H1 (cell line): ENCODE measurements around the gene URB2. TPM values are rescaled to one million over a fixed set of nuclear protein-coding genes. Genes with fewer than 3 reads are reported as not detected.
"Not testable (repeated sequence)": the region's sequence is repeated elsewhere in the genome, so short reads cannot be mapped to it uniquely, and the experiment has no call there.

Experiments used
- CTCF ChIA-PET: fragments of 300-600 bp; sonication (Branson Sonifier 250); formaldehyde crosslinking; loops from one replicate; lab custom pipeline; 2021; ENCODE audit not compliant: partially characterized antibody; lab: Charles Lee
- POLR2A ChIA-PET: fragments of 300-600 bp; sonication (Branson Sonifier 250); formaldehyde crosslinking; loops from one replicate; lab custom pipeline; 2021; ENCODE audit warnings: inconsistent platforms; ENCODE audit not compliant: partially characterized antibody; lab: Charles Lee
- DNase-seq, 2 experiments: peaks; one replicate each; pipeline versions ENCODE4 v3.0.0 to v3.0.0-alpha.2; 2010 to 2022; ENCODE audit warnings: low spot score in 2 of 2, low read depth in 1 of 2, mixed read lengths in 1 of 2
- FAIRE-seq: peaks from 2 replicates; lab custom pipeline; 2011; peaks lifted over from hg19 to GRCh38; lab: Jason Lieb, UNC
- H2AFZ ChIP-seq: 2 replicates; pipeline ENCODE4 v1.8.1; 2012; ENCODE audit warnings: low read length, inconsistent platforms
- H2AK5ac ChIP-seq: 2 replicates; pipeline ENCODE4 v1.6.1; 2013; ENCODE audit warnings: low read depth, low read length
- H2BK120ac ChIP-seq: replicated peaks from 2 replicates; pipeline ENCODE3; 2013; ENCODE audit warnings: low read depth, low read length, inconsistent platforms
- H2BK12ac ChIP-seq: 2 replicates; pipeline ENCODE4 v1.6.1; 2013; ENCODE audit warnings: low read depth, low read length
- H2BK15ac ChIP-seq: 2 replicates; pipeline ENCODE4 v1.6.1; 2013; ENCODE audit warnings: low read length
- H2BK20ac ChIP-seq: 2 replicates; pipeline ENCODE4 v1.6.1; 2013; ENCODE audit warnings: low read length
- H2BK5ac ChIP-seq: 2 replicates; pipeline ENCODE4 v1.6.1; 2013; ENCODE audit warnings: low read depth, low read length
- H3K14ac ChIP-seq: 2 replicates; pipeline ENCODE4 v1.6.1; 2013; ENCODE audit warnings: inconsistent platforms; ENCODE audit not compliant: insufficient read length
- H3K18ac ChIP-seq: 2 replicates; pipeline ENCODE4 v1.6.1; 2013; ENCODE audit warnings: low read length; ENCODE audit errors: extremely low read depth
- H3K23ac ChIP-seq: 2 replicates; pipeline ENCODE4 v1.6.1; 2013; ENCODE audit warnings: inconsistent platforms; ENCODE audit not compliant: insufficient read length
- H3K23me2 ChIP-seq: 2 replicates; pipeline ENCODE4 v1.6.1; 2013; ENCODE audit warnings: low read depth, low read length
- H3K27ac ChIP-seq: 2 replicates; pipeline ENCODE4 v1.6.1; 2011; ENCODE audit warnings: low read depth, low read length, inconsistent platforms
- H3K27me3 ChIP-seq, 4 experiments: replicated peaks in 1 of 4; 1 replicate in 1 of 4; 2 replicates in 3 of 4; pipeline versions ENCODE4 v1.6.1 to v1.8.1; 2011 to 2013; ENCODE audit warnings: low read length in 3 of 4, mild to moderate bottlenecking in 3 of 4, inconsistent platforms in 2 of 4, mixed read lengths in 2 of 4, moderate library complexity in 1 of 4; ENCODE audit not compliant: control insufficient read depth in 3 of 4, insufficient read depth in 3 of 4; ENCODE audit errors: extremely low read depth in 1 of 4
- H3K36me3 ChIP-seq, 4 experiments: 2 replicates each; pipeline versions ENCODE4 v1.6.1 to v1.8.1; 2011 to 2013; ENCODE audit warnings: mild to moderate bottlenecking in 4 of 4, low read length in 3 of 4, moderate library complexity in 2 of 4, control low read depth in 1 of 4, inconsistent platforms in 1 of 4; ENCODE audit not compliant: insufficient read depth in 4 of 4, control insufficient read depth in 2 of 4
- H3K4ac ChIP-seq: replicated peaks from 2 replicates; pipeline ENCODE3; 2013; ENCODE audit warnings: low read length, low read depth, mixed read lengths, inconsistent platforms; ENCODE audit not compliant: insufficient read length
- H3K4me1 ChIP-seq, 4 experiments: replicated peaks in 1 of 4; 1 replicate in 1 of 4; 2 replicates in 3 of 4; pipeline versions ENCODE4 v1.6.1 to v1.8.1; 2011 to 2013; ENCODE audit warnings: low read length in 3 of 4, inconsistent platforms in 2 of 4, mixed read lengths in 1 of 4; ENCODE audit not compliant: insufficient read depth in 4 of 4, control insufficient read depth in 3 of 4
- H3K4me2 ChIP-seq, 2 experiments: 2 replicates each; pipeline versions ENCODE4 v1.6.1 to v1.8.1; 2011 to 2013; ENCODE audit warnings: low read depth in 2 of 2, low read length in 2 of 2, control low read depth in 1 of 2, inconsistent platforms in 1 of 2, mild to moderate bottlenecking in 1 of 2; ENCODE audit not compliant: insufficient read depth in 1 of 2
- H3K4me3 ChIP-seq, 4 experiments: fragments of 200-600, 300-600 bp in 1 of 4; sonication (generic), shearing (Covaris generic), sonication (Bioruptor Twin) in 1 of 4; 2 replicates each; pipeline versions ENCODE4 v1.5.1 to v1.8.1; 2011 to 2016; ENCODE audit warnings: low read length in 4 of 4, low read depth in 3 of 4, control low read depth in 2 of 4, inconsistent platforms in 2 of 4, mild to moderate bottlenecking in 2 of 4, mixed read lengths in 1 of 4, moderate library complexity in 1 of 4; ENCODE audit not compliant: insufficient read depth in 2 of 4; ENCODE audit errors: extremely low read depth in 1 of 4
- H3K56ac ChIP-seq: replicated peaks from 2 replicates; pipeline ENCODE3; 2013; ENCODE audit warnings: low read depth, mild to moderate bottlenecking, mixed read lengths, low read length, inconsistent platforms; ENCODE audit not compliant: insufficient read length
- H3K79me1 ChIP-seq: 2 replicates; pipeline ENCODE4 v1.6.1; 2013; ENCODE audit warnings: low read depth, low read length, control low read depth
- H3K79me2 ChIP-seq, 2 experiments: 2 replicates each; pipeline versions ENCODE4 v1.6.1 to v1.8.1; 2012 to 2013; ENCODE audit warnings: low read length in 2 of 2, mild to moderate bottlenecking in 2 of 2, inconsistent platforms in 1 of 2; ENCODE audit not compliant: insufficient read depth in 2 of 2, control insufficient read depth in 1 of 2
- H3K9ac ChIP-seq, 4 experiments: replicated peaks in 1 of 4; 1 replicate in 1 of 4; 2 replicates in 3 of 4; pipeline versions ENCODE4 v1.6.1 to v1.8.1; 2011 to 2013; ENCODE audit warnings: low read depth in 3 of 4, low read length in 3 of 4, control low read depth in 2 of 4, mild to moderate bottlenecking in 2 of 4, moderate library complexity in 2 of 4, inconsistent platforms in 1 of 4; ENCODE audit errors: extremely low read depth in 1 of 4
- H3K9me3 ChIP-seq, 2 experiments: 2 replicates each; pipeline versions ENCODE4 v1.6.1 to v1.8.1; 2012 to 2013; ENCODE audit warnings: mild to moderate bottlenecking in 2 of 2, moderate library complexity in 2 of 2, control low read depth in 1 of 2, inconsistent platforms in 1 of 2, low read depth in 1 of 2, low read length in 1 of 2, mixed read lengths in 1 of 2; ENCODE audit not compliant: insufficient read depth in 2 of 2
- H4K20me1 ChIP-seq, 2 experiments: replicated peaks in 1 of 2; 2 replicates each; pipeline versions ENCODE3 to v1.8.1; 2011 to 2013; ENCODE audit warnings: inconsistent platforms in 2 of 2, low read length in 2 of 2, mild to moderate bottlenecking in 1 of 2; ENCODE audit not compliant: insufficient read depth in 2 of 2, control insufficient read depth in 1 of 2
- H4K5ac ChIP-seq: 2 replicates; pipeline ENCODE4 v1.6.1; 2013; ENCODE audit warnings: low read length, low read depth, mixed read lengths, inconsistent platforms; ENCODE audit not compliant: insufficient read length
- H4K8ac ChIP-seq: 2 replicates; pipeline ENCODE4 v1.8.0; 2013; ENCODE audit warnings: mild to moderate bottlenecking, moderate library complexity, low read length, inconsistent platforms; ENCODE audit not compliant: insufficient read depth; ENCODE audit errors: extremely low read depth
- H4K91ac ChIP-seq: replicated peaks from 2 replicates; pipeline ENCODE3; 2013; ENCODE audit warnings: low read length, mixed read lengths, inconsistent platforms; ENCODE audit not compliant: insufficient read length
- WGBS, 2 experiments: shearing (Covaris generic) in 1 of 2; methylation state at CpG; one replicate each; pipeline versions ENCODE4 v1.1.6 to v1.1.7; 2013 to 2015; ENCODE audit warnings: low lambda C conversion rate in 2 of 2, mixed read lengths in 2 of 2, inconsistent platforms in 1 of 2, low coverage in 1 of 2, missing lambda C conversion rate in 1 of 2; ENCODE audit not compliant: insufficient replicate concordance in 2 of 2, insufficient coverage in 1 of 2, insufficient read length in 1 of 2; ENCODE audit errors: extremely low coverage in 1 of 2, missing lambda C conversion rate in 1 of 2; 5-methylcytosine and 5-hydroxymethylcytosine counted together
- polyA plus RNA-seq, 7 experiments: library from polyadenylated mRNA; depleted of rRNA in 3 of 7; stranded (reverse) in 5 of 7; unstranded in 2 of 7; fragments of >200 nt in 5 of 7; fragments of 200-250 nt in 2 of 7; gene quantifications; 1 replicate in 5 of 7; 2 replicates in 1 of 7; 4 replicates in 1 of 7; pipeline versions ENCODE4 v1.2.1 to v1.2.3, GENCODE V29; 2011 to 2013; ENCODE audit warnings: missing spikeins in 2 of 7, mixed read lengths in 2 of 7
- total RNA-seq: library from RNA; stranded (reverse); fragmentation: NEBNext Ultra II Directional; extraction: Animal tissue kit (Norgen Biotek cat#: 25700); gene quantifications from 2 replicates; pipeline ENCODE4 v1.2.1, GENCODE V29; 2021

The URB2 gene
- total and polyA plus RNA-seq, 2 of the 8 experiments (the other 6 are each of a cell fraction or from before 2014, with no cell fraction given): 13.7 to 33.0 TPM

DNA sequence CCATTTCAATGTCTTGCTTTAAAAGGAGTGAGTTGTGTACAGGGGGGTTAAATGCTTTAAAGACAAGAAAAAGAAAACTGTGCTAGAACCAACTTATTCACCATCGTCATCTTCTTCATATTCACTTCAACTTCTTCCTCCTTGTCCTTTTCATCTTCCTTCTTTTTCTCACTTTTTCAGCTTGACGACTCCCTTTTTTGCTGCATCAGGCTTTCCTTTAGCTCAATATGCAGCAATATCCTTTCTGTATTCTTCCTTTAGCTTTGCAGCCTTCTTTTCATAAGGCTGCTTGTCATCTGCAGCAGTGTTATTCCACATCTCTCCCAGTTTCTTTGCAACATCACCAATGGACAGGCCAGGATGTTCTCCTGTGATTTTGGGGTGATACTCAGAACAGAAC lies 79.1 kb downstream of the URB2 start:
- ChIA-PET POLR2A (interaction anchor here (2.4 kb wide), 1 partner anchor 8 kb away, joined by 6 read pairs; no protein-coding TSS in a partner anchor), CTCF (interaction anchor here (0.6 to 1.6 kb wide), 3 partner anchors 11 to 511 kb away, joined by 3 to 6 read pairs (median 3); no protein-coding TSS in a partner anchor)
- H3K23ac ChIP-seq, H3K23me2 ChIP-seq, H2AFZ ChIP-seq, H2BK12ac ChIP-seq, H3K27ac ChIP-seq, H3K36me3 ChIP-seq, H3K4me1 ChIP-seq, FAIRE-seq, H3K4ac ChIP-seq, H3K27me3 ChIP-seq, H2BK120ac ChIP-seq, H3K4me2 ChIP-seq, H3K14ac ChIP-seq, H2BK5ac ChIP-seq, H4K20me1 ChIP-seq, H3K9ac ChIP-seq, H2AK5ac ChIP-seq, DNase-seq, H3K18ac ChIP-seq, H2BK15ac ChIP-seq, H3K56ac ChIP-seq, H4K8ac ChIP-seq, H3K9me3 ChIP-seq, H3K79me2 ChIP-seq, H4K91ac ChIP-seq, H4K5ac ChIP-seq, H2BK20ac ChIP-seq, H3K79me1 ChIP-seq, H3K4me3 ChIP-seq: not testable (repeated sequence)
- WGBS, 2 experiments: 97 to 100% methylated on average over 2 of the region's 2 CpGs
